Measurements from ENCODE around the gene PARP9.

DNA sequence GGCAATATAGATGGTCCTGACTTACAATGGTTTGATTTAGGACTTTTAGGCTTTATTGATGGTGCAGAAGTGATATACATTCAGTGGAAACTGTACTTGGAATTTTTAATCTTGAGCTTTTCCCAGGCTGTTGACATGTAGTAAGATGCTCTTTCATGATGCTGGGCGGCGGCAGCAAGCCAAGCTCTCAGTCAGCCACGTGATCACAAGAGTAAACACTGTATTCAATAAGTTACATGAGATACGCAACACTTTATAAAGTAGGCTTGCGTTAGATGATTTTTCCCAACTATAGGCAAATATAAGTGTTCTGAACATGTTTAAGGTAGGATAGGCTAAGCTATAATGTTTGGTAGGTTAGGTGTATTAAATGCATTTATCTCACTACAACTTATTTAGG lies 17.9 kb downstream of the PARP9 start:
- TF ChIP-seq, protein P1, sequence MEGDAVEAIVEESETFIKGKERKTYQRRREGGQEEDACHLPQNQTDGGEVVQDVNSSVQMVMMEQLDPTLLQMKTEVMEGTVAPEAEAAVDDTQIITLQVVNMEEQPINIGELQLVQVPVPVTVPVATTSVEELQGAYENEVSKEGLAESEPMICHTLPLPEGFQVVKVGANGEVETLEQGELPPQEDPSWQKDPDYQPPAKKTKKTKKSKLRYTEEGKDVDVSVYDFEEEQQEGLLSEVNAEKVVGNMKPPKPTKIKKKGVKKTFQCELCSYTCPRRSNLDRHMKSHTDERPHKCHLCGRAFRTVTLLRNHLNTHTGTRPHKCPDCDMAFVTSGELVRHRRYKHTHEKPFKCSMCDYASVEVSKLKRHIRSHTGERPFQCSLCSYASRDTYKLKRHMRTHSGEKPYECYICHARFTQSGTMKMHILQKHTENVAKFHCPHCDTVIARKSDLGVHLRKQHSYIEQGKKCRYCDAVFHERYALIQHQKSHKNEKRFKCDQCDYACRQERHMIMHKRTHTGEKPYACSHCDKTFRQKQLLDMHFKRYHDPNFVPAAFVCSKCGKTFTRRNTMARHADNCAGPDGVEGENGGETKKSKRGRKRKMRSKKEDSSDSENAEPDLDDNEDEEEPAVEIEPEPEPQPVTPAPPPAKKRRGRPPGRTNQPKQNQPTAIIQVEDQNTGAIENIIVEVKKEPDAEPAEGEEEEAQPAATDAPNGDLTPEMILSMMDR (IDR thresholded peaks at IDR 0.05; ENCODE audit: low read length) = no peak
- no peak for TF ChIP-seq EZH2 (IDR thresholded peaks at IDR 0.05; ENCODE audit: borderline replicate concordance, low read length)

Measured in OCI-LY1 (cell line).